MM.1S (cell line): ENCODE measurements around the gene CCND2.

Source experiments
- DNase-seq: peaks from one replicate; pipeline ENCODE4 v3.0.0-alpha.2; 2015
- H2AFZ ChIP-seq: fragments of 300-600 bp; sonication (generic); 2 replicates; pipeline ENCODE4 v1.6.0; 2016; ENCODE audit warnings: antibody characterized with exemption, low read length
- H3F3A ChIP-seq: fragments of 300-600 bp; sonication (generic); 2 replicates; pipeline ENCODE4 v1.6.1; 2016; ENCODE audit warnings: mild to moderate bottlenecking, antibody characterized with exemption, low read length, moderate library complexity, mixed read lengths; ENCODE audit not compliant: insufficient read depth
- H3K27ac ChIP-seq: fragments of 300-600 bp; sonication (generic); 2 replicates; pipeline ENCODE4 v1.5.1; 2016; ENCODE audit warnings: mild to moderate bottlenecking, low read length
- H3K27me3 ChIP-seq: fragments of 300-600 bp; sonication (generic); replicated peaks from 2 replicates; pipeline ENCODE4 v1.6.0; 2016; ENCODE audit warnings: low read length; ENCODE audit not compliant: insufficient read depth
- H3K36me3 ChIP-seq: fragments of 300-600 bp; sonication (generic); replicated peaks from 2 replicates; pipeline ENCODE4 v1.6.1; 2016; ENCODE audit warnings: mild to moderate bottlenecking, low read length, mixed read lengths; ENCODE audit not compliant: insufficient read depth
- H3K4me1 ChIP-seq: fragments of 300-600 bp; sonication (generic); 2 replicates; pipeline ENCODE4 v1.6.1; 2016; ENCODE audit warnings: low read length, mixed read lengths
- H3K4me2 ChIP-seq: fragments of 300-600 bp; sonication (generic); 2 replicates; pipeline ENCODE4 v1.6.0; 2016; ENCODE audit warnings: low read depth, low read length
- H3K4me3 ChIP-seq: fragments of 300-600 bp; sonication (generic); 2 replicates; pipeline ENCODE4 v1.5.1; 2016; ENCODE audit warnings: low read length, mixed read lengths
- H3K79me2 ChIP-seq: fragments of 300-600 bp; sonication (generic); 2 replicates; pipeline ENCODE4 v1.6.1; 2016; ENCODE audit warnings: mixed run types, low read length, mixed read lengths
- H3K9ac ChIP-seq: fragments of 300-600 bp; sonication (generic); 2 replicates; pipeline ENCODE4 v1.6.1; 2016; ENCODE audit warnings: low read length, mixed read lengths
- H3K9me2 ChIP-seq: fragments of 300-600 bp; sonication (generic); replicated peaks from 2 replicates; pipeline ENCODE4 v1.6.1; 2016; ENCODE audit warnings: mild to moderate bottlenecking, low read length, mixed read lengths; ENCODE audit not compliant: insufficient read depth
- H3K9me3 ChIP-seq: fragments of 300-600 bp; sonication (generic); replicated peaks from 2 replicates; pipeline ENCODE4 v1.6.1; 2016; ENCODE audit warnings: mild to moderate bottlenecking, low read length, mixed read lengths; ENCODE audit not compliant: insufficient read depth
- H4K20me1 ChIP-seq: fragments of 300-600 bp; sonication (generic); 2 replicates; pipeline ENCODE4 v1.6.1; 2016; ENCODE audit warnings: mild to moderate bottlenecking, low read length, moderate library complexity, mixed read lengths; ENCODE audit not compliant: insufficient read depth
- EZH2 ChIP-seq: fragments of 300-600 bp; sonication (generic); optimal IDR thresholded peaks from 2 replicates; pipeline ENCODE3; 2017; ENCODE audit warnings: low read depth, mild to moderate bottlenecking, antibody characterized with exemption, low read length, mixed read lengths
- EZH2phosphoT487 ChIP-seq: fragments of 300-600 bp; sonication (generic); IDR thresholded peaks from 2 replicates; pipeline ENCODE4 v1.6.1; 2018; ENCODE audit warnings: antibody characterized with exemption, low read length
- TF ChIP-seq, protein P1 (sequence below): fragments of 300-600 bp; sonication (generic); IDR thresholded peaks from 2 replicates; pipeline ENCODE4 v1.5.1; 2016; ENCODE audit warnings: antibody characterized with exemption, low read length, mixed read lengths

Gene CCND2

DNA sequence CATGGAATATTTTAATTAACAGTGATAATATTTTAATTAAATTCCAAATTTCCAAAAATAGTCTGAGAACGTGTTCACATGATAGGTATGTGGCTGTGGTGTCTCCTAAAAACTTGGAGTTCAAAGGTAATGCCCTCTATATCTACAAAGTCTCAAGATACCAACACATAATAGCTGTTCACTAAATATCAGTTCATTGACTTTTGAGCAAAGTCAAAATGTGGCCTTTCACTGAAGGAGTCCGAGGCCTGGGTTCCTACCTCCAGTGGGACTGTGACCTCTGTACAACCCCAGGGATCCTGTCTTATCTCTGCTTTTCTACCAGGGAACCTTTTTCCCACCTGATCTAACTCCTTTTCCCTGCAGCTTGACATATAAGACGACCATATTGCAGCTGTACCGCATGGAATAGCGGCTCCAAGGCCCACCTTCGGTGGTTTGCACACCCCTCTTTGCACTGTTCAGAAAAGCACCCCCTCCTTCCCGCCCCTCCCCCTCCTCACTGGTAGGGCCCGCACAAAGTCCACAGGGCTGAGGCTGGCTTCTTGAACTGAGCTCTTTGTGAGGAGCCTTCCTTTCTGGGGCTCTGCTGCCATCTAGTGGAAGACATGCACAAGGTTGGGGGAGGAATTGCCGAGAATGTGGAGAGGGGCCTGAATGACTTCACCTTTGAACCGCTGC lies 3.1 kb downstream of the CCND2 start:
- peak; percentile 90 for DNase-seq
- Histone ChIP-seq H3K27ac (peak overlapping the region; percentile 98), H3K9me2 (no peaks in the 10 kb centered on the region), H2AFZ (no peak overlapping the region), H3K27me3 (no peaks in the 10 kb centered on the region), H3K4me3 (peak overlapping the region; percentile 91), H3K9me3 (no peaks in the 10 kb centered on the region), H3K9ac (peak overlapping the region; percentile 100), H3K4me1 (peaks cover 44% of the 10 kb centered on the region), H3F3A (peaks cover 75% of the 10 kb centered on the region), H4K20me1 (peaks cover 57% of the 10 kb centered on the region), H3K79me2 (peaks cover 89% of the 10 kb centered on the region), H3K36me3 (peaks cover 48% of the 10 kb centered on the region), H3K4me2 (peak overlapping the region; percentile 70)
- TF ChIP-seq EZH2: no peak
- TF ChIP-seq, protein P1, sequence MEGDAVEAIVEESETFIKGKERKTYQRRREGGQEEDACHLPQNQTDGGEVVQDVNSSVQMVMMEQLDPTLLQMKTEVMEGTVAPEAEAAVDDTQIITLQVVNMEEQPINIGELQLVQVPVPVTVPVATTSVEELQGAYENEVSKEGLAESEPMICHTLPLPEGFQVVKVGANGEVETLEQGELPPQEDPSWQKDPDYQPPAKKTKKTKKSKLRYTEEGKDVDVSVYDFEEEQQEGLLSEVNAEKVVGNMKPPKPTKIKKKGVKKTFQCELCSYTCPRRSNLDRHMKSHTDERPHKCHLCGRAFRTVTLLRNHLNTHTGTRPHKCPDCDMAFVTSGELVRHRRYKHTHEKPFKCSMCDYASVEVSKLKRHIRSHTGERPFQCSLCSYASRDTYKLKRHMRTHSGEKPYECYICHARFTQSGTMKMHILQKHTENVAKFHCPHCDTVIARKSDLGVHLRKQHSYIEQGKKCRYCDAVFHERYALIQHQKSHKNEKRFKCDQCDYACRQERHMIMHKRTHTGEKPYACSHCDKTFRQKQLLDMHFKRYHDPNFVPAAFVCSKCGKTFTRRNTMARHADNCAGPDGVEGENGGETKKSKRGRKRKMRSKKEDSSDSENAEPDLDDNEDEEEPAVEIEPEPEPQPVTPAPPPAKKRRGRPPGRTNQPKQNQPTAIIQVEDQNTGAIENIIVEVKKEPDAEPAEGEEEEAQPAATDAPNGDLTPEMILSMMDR: peak; percentile 85
- no peak for TF ChIP-seq EZH2phosphoT487

DNA sequence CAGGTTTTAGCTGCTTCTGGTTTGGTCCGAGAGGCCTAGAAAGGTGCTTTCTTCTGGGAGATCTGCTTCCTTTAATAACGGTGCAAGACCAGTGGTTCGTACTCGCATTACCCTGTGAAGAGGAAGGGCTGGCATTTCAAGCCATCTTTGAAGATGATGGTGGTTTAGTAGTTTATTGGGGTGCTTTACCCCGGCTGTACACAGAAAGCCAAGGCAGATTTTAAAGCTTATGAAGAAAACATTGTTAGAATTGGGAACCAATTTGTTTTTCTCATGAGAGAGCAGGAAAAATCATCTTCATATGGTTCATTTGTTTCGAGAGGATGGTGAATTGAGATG lies 3.6 kb downstream of the CCND2 start:
- H3K4me2 ChIP-seq: peak overlapping the region; percentile 70
- DNase-seq: no peak
- TF ChIP-seq EZH2: no peak
- TF ChIP-seq, protein P1: no peak
- TF ChIP-seq EZH2phosphoT487: no peak
- peak overlapping the region; percentile 98; the same call in 1 of the 2 replicates for H3K27ac ChIP-seq
- peaks cover 93% of the 10 kb centered on the region for H3K79me2 ChIP-seq
- peak overlapping the region; percentile 91 for H3K4me3 ChIP-seq
- no peaks in the 10 kb centered on the region for H3K27me3 ChIP-seq
- H3K4me1 ChIP-seq: peaks cover 43% of the 10 kb centered on the region
- no peaks in the 10 kb centered on the region for H3K9me3 ChIP-seq
- H4K20me1 ChIP-seq: peaks cover 60% of the 10 kb centered on the region
- peak overlapping the region; percentile 100 for H3K9ac ChIP-seq
- H3K9me2 ChIP-seq: no peaks in the 10 kb centered on the region
- no peak overlapping the region for H2AFZ ChIP-seq
- peaks cover 48% of the 10 kb centered on the region for H3K36me3 ChIP-seq
- H3F3A ChIP-seq: peaks cover 75% of the 10 kb centered on the region

DNA sequence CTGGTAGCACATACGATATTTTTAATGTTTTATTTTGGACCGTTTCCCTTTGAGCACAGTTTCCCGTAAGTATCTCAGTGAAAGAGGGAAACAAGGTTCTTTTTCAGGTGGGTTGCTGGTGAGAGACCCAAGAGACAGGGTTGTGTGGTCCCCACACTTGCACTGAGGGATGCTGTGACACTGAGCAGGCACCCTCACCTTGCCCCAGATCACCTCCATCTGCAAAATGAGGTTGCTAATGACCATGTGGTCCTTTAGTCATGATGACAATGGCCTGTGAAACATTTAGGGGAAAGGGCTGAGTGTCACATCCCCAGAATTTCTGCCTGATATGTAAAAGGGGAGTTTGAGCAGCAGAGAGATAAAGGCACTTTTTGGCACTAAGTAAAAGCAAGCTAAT lies 4.3 kb downstream of the CCND2 start:
- H3K9ac ChIP-seq: peak overlapping the region; percentile 100
- peaks cover 75% of the 10 kb centered on the region for H3F3A ChIP-seq
- H3K4me1 ChIP-seq: peaks cover 39% of the 10 kb centered on the region
- no peaks in the 10 kb centered on the region for H3K9me3 ChIP-seq
- H3K79me2 ChIP-seq: peaks cover 98% of the 10 kb centered on the region
- H3K36me3 ChIP-seq: peaks cover 48% of the 10 kb centered on the region
- no peak for DNase-seq
- no peak overlapping the region for H2AFZ ChIP-seq
- H3K27ac ChIP-seq: peak overlapping the region; percentile 98; the same call in 1 of the 2 replicates
- H3K9me2 ChIP-seq: no peaks in the 10 kb centered on the region
- H3K27me3 ChIP-seq: no peaks in the 10 kb centered on the region
- TF ChIP-seq EZH2: no peak
- no peak for TF ChIP-seq EZH2phosphoT487
- TF ChIP-seq, protein P1: no peak
- peak overlapping the region; percentile 91; the same call in 1 of the 2 replicates for H3K4me3 ChIP-seq
- peaks cover 67% of the 10 kb centered on the region for H4K20me1 ChIP-seq
- H3K4me2 ChIP-seq: peak overlapping the region; percentile 70
